Measurements from ENCODE around the gene RAD51D.

Gene RAD51D

GRCh38 chr17:35119370-35120165 is at the start of gene RAD51D:
RAD51D (minus strand) TSS chr17:35119860; CDS start chr17:35119613, 247 bp downstream.
- TF ChIP-seq GATA3 (IDR thresholded peaks at IDR 0.05; ENCODE audit: low read depth, low read length) (no peak), GATA2 (IDR thresholded peaks at IDR 0.05; ENCODE audit: low read depth, low read length) (no peak; the same call in 1 of the 2 replicates)

GRCh38 chr17:35167666-35168065 is 48.0 kb upstream of the RAD51D start:
- TF ChIP-seq GATA3 (IDR thresholded peaks at IDR 0.05; ENCODE audit: low read depth, low read length), result no peak

GRCh38 chr17:35167046-35167445 is 47.4 kb upstream of the RAD51D start:
- TF ChIP-seq GATA2 (IDR thresholded peaks at IDR 0.05; ENCODE audit: low read depth, low read length) (no peak), GATA3 (IDR thresholded peaks at IDR 0.05; ENCODE audit: low read depth, low read length) (no peak)

- TF ChIP-seq GATA2 (IDR thresholded peaks at IDR 0.05; ENCODE audit: low read depth, low read length), result no peak
- TF ChIP-seq GATA3 (IDR thresholded peaks at IDR 0.05; ENCODE audit: low read depth, low read length), result no peak
Observed at GRCh38 chr17:35166526-35166925, 46.9 kb upstream of the RAD51D start.

- TF ChIP-seq GATA2 (IDR thresholded peaks at IDR 0.05; ENCODE audit: low read depth, low read length) (no peak), GATA3 (IDR thresholded peaks at IDR 0.05; ENCODE audit: low read depth, low read length) (no peak)
Observed at GRCh38 chr17:35164716-35165115, 45.1 kb upstream of the RAD51D start.

GRCh38 chr17:35163886-35164285 is 44.2 kb upstream of the RAD51D start:
- no peak for TF ChIP-seq GATA3 (IDR thresholded peaks at IDR 0.05; ENCODE audit: low read depth, low read length)
- no peak for TF ChIP-seq GATA2 (IDR thresholded peaks at IDR 0.05; ENCODE audit: low read depth, low read length)

- TF ChIP-seq GATA2 (IDR thresholded peaks at IDR 0.05; ENCODE audit: low read depth, low read length) (no peak), GATA3 (IDR thresholded peaks at IDR 0.05; ENCODE audit: low read depth, low read length) (no peak)
Observed at GRCh38 chr17:35162755-35163154, 43.1 kb upstream of the RAD51D start.

GRCh38 chr17:35161281-35161761 is 41.7 kb upstream of the RAD51D start:
- TF ChIP-seq GATA3 (IDR thresholded peaks at IDR 0.05; ENCODE audit: low read depth, low read length) (no peak), GATA2 (IDR thresholded peaks at IDR 0.05; ENCODE audit: low read depth, low read length) (peak; percentile 25; the same call in 1 of the 2 replicates)

GRCh38 chr17:35160354-35161201 is 40.9 kb upstream of the RAD51D start:
- TF ChIP-seq GATA3 (IDR thresholded peaks at IDR 0.05; ENCODE audit: low read depth, low read length), result no peak

- TF ChIP-seq GATA2 (IDR thresholded peaks at IDR 0.05; ENCODE audit: low read depth, low read length) (no peak), GATA3 (IDR thresholded peaks at IDR 0.05; ENCODE audit: low read depth, low read length) (no peak)
Observed at GRCh38 chr17:35159940-35160339, 40.3 kb upstream of the RAD51D start.

- TF ChIP-seq GATA2 (IDR thresholded peaks at IDR 0.05; ENCODE audit: low read depth, low read length), result no peak
- TF ChIP-seq GATA3 (IDR thresholded peaks at IDR 0.05; ENCODE audit: low read depth, low read length), result no peak
Observed at GRCh38 chr17:35155246-35155645, 35.6 kb upstream of the RAD51D start.

- TF ChIP-seq GATA3 (IDR thresholded peaks at IDR 0.05; ENCODE audit: low read depth, low read length), result no peak
- no peak for TF ChIP-seq GATA2 (IDR thresholded peaks at IDR 0.05; ENCODE audit: low read depth, low read length)
Observed at GRCh38 chr17:35154196-35155165, 34.8 kb upstream of the RAD51D start.

- TF ChIP-seq GATA2 (IDR thresholded peaks at IDR 0.05; ENCODE audit: low read depth, low read length), result no peak
- no peak for TF ChIP-seq GATA3 (IDR thresholded peaks at IDR 0.05; ENCODE audit: low read depth, low read length)
Observed at GRCh38 chr17:35152421-35153140, 32.9 kb upstream of the RAD51D start.
